ENCODE results near the gene TBX19.

The TBX19 gene

GRCh38 chr1:168263130-168263529, 17.5 kb upstream of the TBX19 start:
- Mint-ChIP-seq H3K27me3 (no peaks in the 10 kb centered on the region), H3K4me3 (no peak overlapping the region), H3K27ac (no peak overlapping the region), H3K36me3 (peaks cover 26% of the 10 kb centered on the region), H3K4me1 (ENCODE audit: low read depth) (peaks cover 17% of the 10 kb centered on the region), H3K9me3 (ENCODE audit: low read depth) (peaks cover 8% of the 10 kb centered on the region)

GRCh38 chr1:168264296-168264695, 16.4 kb upstream of the TBX19 start:
- H3K9me3 Mint-ChIP-seq (ENCODE audit: low read depth), result peaks cover 8% of the 10 kb centered on the region
- peaks cover 24% of the 10 kb centered on the region for H3K36me3 Mint-ChIP-seq
- no peaks in the 10 kb centered on the region for H3K27me3 Mint-ChIP-seq
- no peak overlapping the region for H3K4me3 Mint-ChIP-seq
- peaks cover 17% of the 10 kb centered on the region for H3K4me1 Mint-ChIP-seq (ENCODE audit: low read depth)
- H3K27ac Mint-ChIP-seq, result no peak overlapping the region

GRCh38 chr1:168265596-168265995, 15.1 kb upstream of the TBX19 start:
- Mint-ChIP-seq H3K36me3 (peaks cover 27% of the 10 kb centered on the region), H3K4me3 (no peak overlapping the region), H3K9me3 (ENCODE audit: low read depth) (peaks cover 8% of the 10 kb centered on the region), H3K27me3 (no peaks in the 10 kb centered on the region), H3K4me1 (ENCODE audit: low read depth) (peaks cover 11% of the 10 kb centered on the region), H3K27ac (no peak overlapping the region)

GRCh38 chr1:168266644-168267186, 14.0 kb upstream of the TBX19 start:
- Mint-ChIP-seq H3K36me3 (peaks cover 21% of the 10 kb centered on the region), H3K9me3 (ENCODE audit: low read depth) (peaks cover 8% of the 10 kb centered on the region), H3K27ac (no peak overlapping the region), H3K4me1 (ENCODE audit: low read depth) (peaks cover under 1% of the 10 kb centered on the region), H3K4me3 (no peak overlapping the region), H3K27me3 (no peaks in the 10 kb centered on the region)

DNA sequence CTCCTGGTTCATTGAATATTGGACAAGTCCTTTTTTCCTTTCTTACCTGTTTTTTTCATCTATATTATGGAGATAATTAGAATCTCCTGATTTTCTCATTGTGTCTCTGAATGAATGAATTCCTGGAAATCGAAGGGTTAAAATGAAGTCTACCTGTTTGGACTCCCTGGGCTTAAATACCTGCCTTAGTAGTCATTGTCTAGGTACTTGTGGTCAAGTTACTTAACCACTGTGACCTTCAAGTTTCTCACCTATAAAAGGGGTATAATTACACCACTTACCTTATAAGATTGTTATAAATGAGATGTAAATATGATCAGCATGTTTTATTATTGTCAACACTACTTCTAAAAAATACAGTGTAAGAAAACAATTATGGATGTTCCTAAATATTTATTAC, 9.0 kb upstream of the TBX19 start:
- Mint-ChIP-seq H3K27ac (no peak overlapping the region), H3K36me3 (peaks cover 17% of the 10 kb centered on the region), H3K27me3 (no peaks in the 10 kb centered on the region), H3K4me1 (ENCODE audit: low read depth) (no peaks in the 10 kb centered on the region), H3K4me3 (no peak overlapping the region), H3K9me3 (ENCODE audit: low read depth) (peaks cover 8% of the 10 kb centered on the region)

DNA sequence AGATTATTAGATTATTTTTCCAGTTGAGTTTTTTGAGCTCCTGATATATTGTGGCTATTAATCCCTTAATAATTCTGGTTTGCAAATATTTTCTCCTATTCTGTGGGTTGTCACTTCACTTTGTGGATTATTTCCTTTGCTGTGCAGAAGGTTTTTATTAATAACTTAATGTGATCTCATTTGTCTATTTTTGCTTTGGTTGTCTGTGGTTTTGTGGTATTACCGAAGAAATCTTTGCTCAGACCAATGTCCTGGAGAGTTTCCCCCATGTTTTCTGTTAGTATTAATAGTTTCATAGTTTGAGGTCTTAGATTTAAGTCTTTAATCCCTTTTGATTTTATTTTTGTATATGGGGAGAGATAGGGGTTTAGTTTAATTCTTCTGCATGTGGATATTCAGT, 7.1 kb upstream of the TBX19 start:
- no peaks in the 10 kb centered on the region for H3K4me1 Mint-ChIP-seq (ENCODE audit: low read depth)
- no peaks in the 10 kb centered on the region for H3K27me3 Mint-ChIP-seq
- H3K36me3 Mint-ChIP-seq, result peaks cover 24% of the 10 kb centered on the region
- H3K9me3 Mint-ChIP-seq (ENCODE audit: low read depth), result peaks cover 8% of the 10 kb centered on the region
- no peak overlapping the region for H3K27ac Mint-ChIP-seq
- H3K4me3 Mint-ChIP-seq, result no peak overlapping the region

DNA sequence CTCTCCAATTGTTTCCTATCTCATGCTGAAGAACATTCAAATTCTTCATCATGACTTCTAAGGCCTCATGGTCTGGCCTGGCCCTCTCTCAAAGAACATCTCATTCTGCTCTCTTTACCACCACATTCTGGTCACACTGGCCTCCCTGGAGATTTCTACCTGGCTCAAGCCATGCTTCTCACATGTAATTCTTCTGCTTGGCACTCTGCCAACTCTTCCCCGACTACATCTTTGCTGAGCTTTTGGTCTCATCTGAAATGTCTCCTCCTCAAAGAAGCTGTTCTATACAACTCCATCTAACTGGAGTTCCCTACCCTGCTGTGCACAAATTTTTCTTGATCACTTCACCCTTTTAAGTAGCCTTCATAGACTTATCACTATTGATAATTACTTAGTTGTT, 1.4 kb upstream of the TBX19 start:
- Mint-ChIP-seq H3K27ac (no peak overlapping the region), H3K36me3 (peaks cover 18% of the 10 kb centered on the region), H3K4me1 (ENCODE audit: low read depth) (no peaks in the 10 kb centered on the region), H3K27me3 (no peaks in the 10 kb centered on the region), H3K9me3 (ENCODE audit: low read depth) (peaks cover 4% of the 10 kb centered on the region), H3K4me3 (no peak overlapping the region)

DNA sequence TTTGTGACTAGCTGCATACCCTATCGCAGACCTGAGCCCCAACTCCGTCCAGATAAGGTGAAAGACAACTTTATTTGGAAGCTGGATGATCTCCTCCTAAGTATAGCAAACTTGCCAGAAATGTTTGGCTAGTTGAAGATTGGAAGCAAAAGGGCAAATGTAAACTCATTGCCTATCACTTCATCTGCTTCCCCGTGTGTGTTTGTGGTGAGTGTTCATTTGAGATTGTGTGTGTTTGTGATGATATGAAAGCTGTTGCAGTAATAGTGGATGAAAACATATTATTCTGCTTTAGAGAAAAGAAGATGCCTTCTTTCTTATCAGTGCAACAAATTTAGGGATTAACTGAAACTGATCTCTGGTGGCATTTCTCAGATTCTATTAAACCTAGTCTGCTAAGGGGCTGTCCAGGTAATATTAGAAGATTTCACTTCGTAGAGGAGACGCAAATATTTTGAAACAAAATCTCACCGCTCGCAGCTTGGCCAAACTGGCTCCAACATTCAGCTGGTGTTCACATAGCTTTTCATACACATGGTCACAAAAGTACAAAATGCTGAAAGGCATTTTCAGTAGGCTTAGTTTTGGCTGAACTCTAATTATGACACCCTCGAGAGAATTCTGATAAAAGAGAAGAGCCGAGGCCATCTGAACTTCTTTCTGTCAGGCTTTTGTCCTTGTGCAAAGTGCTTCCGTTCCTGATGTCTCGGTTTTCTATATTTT, 1.1 kb downstream of the TBX19 start:
- H3K4me3 Mint-ChIP-seq, result no peak overlapping the region
- peaks cover 13% of the 10 kb centered on the region for H3K36me3 Mint-ChIP-seq
- H3K27me3 Mint-ChIP-seq, result no peaks in the 10 kb centered on the region
- H3K9me3 Mint-ChIP-seq (ENCODE audit: low read depth), result no peaks in the 10 kb centered on the region
- H3K4me1 Mint-ChIP-seq (ENCODE audit: low read depth), result peaks cover 16% of the 10 kb centered on the region
- no peak overlapping the region for H3K27ac Mint-ChIP-seq

GRCh38 chr1:168285521-168285790, 4.8 kb downstream of the TBX19 start:
- Mint-ChIP-seq H3K9me3 (ENCODE audit: low read depth) (no peaks in the 10 kb centered on the region), H3K27me3 (no peaks in the 10 kb centered on the region), H3K36me3 (peaks cover 3% of the 10 kb centered on the region), H3K4me3 (no peak overlapping the region), H3K27ac (no peak overlapping the region), H3K4me1 (ENCODE audit: low read depth) (peaks cover 23% of the 10 kb centered on the region)

- Mint-ChIP-seq H3K9me3 (ENCODE audit: low read depth) (no peaks in the 10 kb centered on the region), H3K27ac (no peak overlapping the region), H3K4me3 (no peak overlapping the region)
Observed at GRCh38 chr1:168285971-168286927, 5.6 kb downstream of the TBX19 start.

GRCh38 chr1:168287237-168287664, 6.6 kb downstream of the TBX19 start:
- Mint-ChIP-seq H3K27me3 (no peaks in the 10 kb centered on the region), H3K4me1 (ENCODE audit: low read depth) (peaks cover 23% of the 10 kb centered on the region), H3K4me3 (no peak overlapping the region), H3K27ac (no peak overlapping the region), H3K9me3 (ENCODE audit: low read depth) (no peaks in the 10 kb centered on the region), H3K36me3 (no peaks in the 10 kb centered on the region)

More at GRCh38 chr1:168285971-168286927, 5.6 kb downstream of the TBX19 start:
- peaks cover 3% of the 10 kb centered on the region for H3K36me3 Mint-ChIP-seq
- H3K4me1 Mint-ChIP-seq (ENCODE audit: low read depth), result peaks cover 23% of the 10 kb centered on the region
- H3K27me3 Mint-ChIP-seq, result no peaks in the 10 kb centered on the region

- peaks cover 3% of the 10 kb centered on the region for H3K36me3 Mint-ChIP-seq
- no peak overlapping the region for H3K27ac Mint-ChIP-seq
- no peaks in the 10 kb centered on the region for H3K9me3 Mint-ChIP-seq (ENCODE audit: low read depth)
- H3K4me3 Mint-ChIP-seq, result no peak overlapping the region
- H3K27me3 Mint-ChIP-seq, result no peaks in the 10 kb centered on the region
- H3K4me1 Mint-ChIP-seq (ENCODE audit: low read depth), result peaks cover 23% of the 10 kb centered on the region
Observed at GRCh38 chr1:168288311-168289052, 7.8 kb downstream of the TBX19 start.

DNA sequence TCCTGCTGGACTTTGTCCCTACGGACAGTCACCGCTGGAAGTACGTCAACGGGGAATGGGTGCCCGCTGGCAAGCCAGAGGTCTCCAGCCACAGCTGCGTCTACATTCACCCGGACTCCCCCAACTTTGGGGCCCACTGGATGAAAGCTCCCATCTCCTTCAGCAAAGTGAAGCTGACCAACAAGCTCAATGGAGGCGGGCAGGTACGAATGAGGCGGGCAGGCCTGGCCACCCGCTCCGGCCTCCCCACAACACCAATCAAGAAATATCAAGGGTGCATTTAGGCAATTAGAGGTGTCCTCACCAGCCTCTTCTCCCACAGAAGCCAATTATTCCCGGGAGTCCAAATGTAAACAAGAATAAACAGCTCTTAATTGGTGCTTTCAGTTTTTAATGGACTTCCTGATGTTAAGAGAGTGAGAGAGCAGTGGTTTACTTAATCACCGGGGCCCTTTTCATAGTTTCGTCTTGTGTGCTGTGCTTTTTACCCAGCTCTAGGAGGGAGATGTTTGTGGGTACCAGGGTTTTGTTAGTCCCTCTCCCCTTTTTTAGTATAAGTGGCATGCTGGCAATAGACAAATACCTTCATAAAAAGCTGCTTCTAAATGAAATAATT, 10.7 kb downstream of the TBX19 start:
- Mint-ChIP-seq H3K4me1 (ENCODE audit: low read depth) (peaks cover 12% of the 10 kb centered on the region), H3K9me3 (ENCODE audit: low read depth) (no peaks in the 10 kb centered on the region), H3K27ac (no peak overlapping the region), H3K4me3 (no peak overlapping the region), H3K36me3 (peaks cover 3% of the 10 kb centered on the region), H3K27me3 (no peaks in the 10 kb centered on the region)

DNA sequence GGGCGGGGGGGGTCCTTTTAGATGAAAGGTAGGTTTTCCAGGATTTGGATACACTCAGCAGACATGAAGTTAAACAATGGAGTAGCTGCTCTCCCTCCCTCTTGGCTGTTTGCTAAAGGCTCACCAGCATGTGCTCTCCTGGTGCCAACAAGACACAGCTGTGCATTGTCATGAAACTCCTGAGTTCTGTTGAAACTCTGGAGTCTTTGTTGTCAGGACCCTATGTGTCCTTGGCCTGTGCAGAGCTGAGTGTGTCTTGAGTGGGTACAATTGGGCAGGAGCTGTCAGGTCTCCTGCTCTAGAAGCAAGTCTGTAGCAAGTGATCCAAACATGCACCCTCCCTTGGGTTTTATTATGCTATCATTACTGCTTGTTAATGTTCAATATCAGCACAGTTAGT, 12.7 kb downstream of the TBX19 start:
- H3K4me3 Mint-ChIP-seq, result no peak overlapping the region
- H3K9me3 Mint-ChIP-seq (ENCODE audit: low read depth), result no peaks in the 10 kb centered on the region
- H3K36me3 Mint-ChIP-seq, result peaks cover 5% of the 10 kb centered on the region
- no peak overlapping the region for H3K27ac Mint-ChIP-seq
- H3K4me1 Mint-ChIP-seq (ENCODE audit: low read depth), result no peaks in the 10 kb centered on the region
- no peaks in the 10 kb centered on the region for H3K27me3 Mint-ChIP-seq
